ENCODE results near the gene CTIF.

The CTIF gene

DNA sequence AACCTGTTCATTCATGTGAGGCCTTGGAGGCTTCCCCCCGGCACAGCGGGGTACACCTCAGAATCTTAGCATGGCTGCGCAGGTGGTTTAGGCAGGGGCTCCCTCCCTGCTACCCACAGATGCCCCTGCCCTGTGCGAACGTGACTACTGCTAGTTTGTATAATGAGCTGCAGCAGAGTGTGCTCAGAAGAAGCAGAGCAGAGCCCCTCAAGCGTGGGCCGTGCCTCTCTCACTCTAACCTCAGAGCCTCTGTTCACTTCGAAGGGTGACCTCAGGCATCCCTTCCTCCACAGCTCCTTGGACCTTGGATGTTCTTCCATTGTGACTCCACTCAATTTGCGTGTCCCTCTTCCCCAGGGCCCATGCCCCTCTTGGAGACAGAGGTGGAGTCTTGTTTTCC is 161.6 kb downstream of the CTIF start:
- Histone ChIP-seq H3K4me1 (ENCODE audit: control insufficient read depth in 1 of 2, insufficient read depth in 2 of 2, low read length in 2 of 2) (no peaks in the 10 kb centered on the region), H3K9me3 (ENCODE audit: control insufficient read depth in 1 of 2, low read length in 2 of 2) (no peaks in the 10 kb centered on the region), H3K9ac (ENCODE audit: low read depth in 1 of 2, low read length in 2 of 2) (no peak overlapping the region), H3K36me3 (ENCODE audit: control insufficient read depth in 1 of 2, insufficient read depth in 2 of 2, low read length in 2 of 2) (no peaks in the 10 kb centered on the region), H3K27me3 (ENCODE audit: control insufficient read depth in 1 of 2, insufficient read depth in 2 of 2, low read length in 2 of 2) (no peaks in the 10 kb centered on the region), H3K27ac (ENCODE audit: low read depth, low read length) (no peak overlapping the region), H3K4me3 (ENCODE audit: low read depth in 1 of 2, low read length in 2 of 2) (no peak overlapping the region)

- no peaks in the 10 kb centered on the region for H3K36me3 ChIP-seq (ENCODE audit: control insufficient read depth in 1 of 2, insufficient read depth in 2 of 2, low read length in 2 of 2)
- H3K4me1 ChIP-seq (ENCODE audit: control insufficient read depth in 1 of 2, insufficient read depth in 2 of 2, low read length in 2 of 2), result no peaks in the 10 kb centered on the region
- H3K9me3 ChIP-seq (ENCODE audit: control insufficient read depth in 1 of 2, low read length in 2 of 2), result no peaks in the 10 kb centered on the region
- H3K9ac ChIP-seq (ENCODE audit: low read depth in 1 of 2, low read length in 2 of 2), result no peak overlapping the region
- no peaks in the 10 kb centered on the region for H3K27me3 ChIP-seq (ENCODE audit: control insufficient read depth in 1 of 2, insufficient read depth in 2 of 2, low read length in 2 of 2)
- H3K27ac ChIP-seq (ENCODE audit: low read depth, low read length), result no peak overlapping the region
- no peak overlapping the region for H3K4me3 ChIP-seq (ENCODE audit: low read depth in 1 of 2, low read length in 2 of 2)
Measured at GRCh38 chr18:48702346-48703027, 163.7 kb downstream of the CTIF start.

DNA sequence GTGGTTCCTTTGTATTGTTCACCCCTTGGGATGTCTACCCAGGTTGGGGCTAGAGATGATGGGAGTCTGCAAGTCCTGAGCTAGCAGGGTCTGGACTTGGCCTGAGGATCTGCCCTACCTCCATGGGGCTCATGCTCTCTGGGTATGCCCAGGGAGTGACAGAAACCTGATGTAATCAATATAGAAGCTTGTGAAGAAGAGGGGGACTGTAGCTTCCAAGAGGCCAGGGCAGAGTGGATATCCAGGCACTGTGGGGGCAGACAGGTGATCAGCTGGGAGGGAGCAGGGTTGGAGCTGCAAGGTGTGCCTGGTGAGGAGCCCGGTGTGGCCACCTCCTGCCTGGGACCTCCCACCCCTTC is 164.2 kb downstream of the CTIF start:
- no peaks in the 10 kb centered on the region for H3K36me3 ChIP-seq (ENCODE audit: control insufficient read depth in 1 of 2, insufficient read depth in 2 of 2, low read length in 2 of 2)
- H3K4me1 ChIP-seq (ENCODE audit: control insufficient read depth in 1 of 2, insufficient read depth in 2 of 2, low read length in 2 of 2), result no peaks in the 10 kb centered on the region
- H3K27me3 ChIP-seq (ENCODE audit: control insufficient read depth in 1 of 2, insufficient read depth in 2 of 2, low read length in 2 of 2), result no peaks in the 10 kb centered on the region
- H3K9me3 ChIP-seq (ENCODE audit: control insufficient read depth in 1 of 2, low read length in 2 of 2), result no peaks in the 10 kb centered on the region
- H3K4me3 ChIP-seq (ENCODE audit: low read depth in 1 of 2, low read length in 2 of 2), result no peak overlapping the region
- no peak overlapping the region for H3K27ac ChIP-seq (ENCODE audit: low read depth, low read length)
- no peak overlapping the region for H3K9ac ChIP-seq (ENCODE audit: low read depth in 1 of 2, low read length in 2 of 2)

DNA sequence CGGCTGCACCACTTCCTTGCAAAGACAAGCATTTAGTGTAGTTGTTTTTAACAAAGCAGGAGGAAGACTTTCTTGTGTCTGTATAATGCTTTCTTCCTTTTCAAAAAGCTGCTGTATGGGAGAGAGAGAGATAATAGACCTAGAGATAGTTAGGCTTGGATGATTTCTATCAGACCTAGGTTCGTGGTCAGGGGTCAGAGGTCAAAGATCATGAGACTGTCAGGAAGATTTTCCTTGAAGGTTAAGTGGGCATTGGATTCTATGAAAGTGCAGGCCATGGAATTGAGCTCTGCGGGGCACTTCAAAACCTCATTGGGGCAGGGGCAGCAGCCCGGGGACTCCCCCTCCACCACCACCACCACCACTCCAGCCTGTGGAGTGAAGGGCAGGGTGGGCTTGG is 164.6 kb downstream of the CTIF start:
- no peak overlapping the region for H3K9ac ChIP-seq (ENCODE audit: low read depth in 1 of 2, low read length in 2 of 2)
- no peak overlapping the region for H3K27ac ChIP-seq (ENCODE audit: low read depth, low read length)
- no peaks in the 10 kb centered on the region for H3K27me3 ChIP-seq (ENCODE audit: control insufficient read depth in 1 of 2, insufficient read depth in 2 of 2, low read length in 2 of 2)

DNA sequence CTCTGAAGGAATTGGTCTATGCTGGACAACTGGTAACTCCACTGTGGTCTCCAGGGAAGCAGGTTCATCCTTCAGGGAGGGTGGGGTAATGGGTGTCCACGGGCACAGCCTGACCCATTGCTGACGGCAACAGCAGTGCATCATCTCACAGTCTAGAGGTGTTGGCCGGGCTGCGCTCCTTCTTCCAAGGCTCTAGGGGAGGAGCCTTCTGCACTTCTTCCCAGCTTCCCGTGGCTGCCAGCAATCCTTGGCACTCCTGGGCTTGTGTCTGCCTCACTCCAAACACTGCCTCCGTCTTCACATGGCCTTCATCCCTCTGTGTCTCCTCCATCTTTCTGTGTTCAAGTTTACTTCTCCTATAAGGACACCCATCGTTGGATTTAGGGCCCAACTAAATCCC is 166.2 kb downstream of the CTIF start:
- H3K4me3 ChIP-seq (ENCODE audit: low read depth in 1 of 2, low read length in 2 of 2), result no peak overlapping the region
- H3K9ac ChIP-seq (ENCODE audit: low read depth in 1 of 2, low read length in 2 of 2), result no peak overlapping the region
- H3K4me1 ChIP-seq (ENCODE audit: control insufficient read depth in 1 of 2, insufficient read depth in 2 of 2, low read length in 2 of 2), result no peaks in the 10 kb centered on the region
- no peak overlapping the region for H3K27ac ChIP-seq (ENCODE audit: low read depth, low read length)
- no peaks in the 10 kb centered on the region for H3K27me3 ChIP-seq (ENCODE audit: control insufficient read depth in 1 of 2, insufficient read depth in 2 of 2, low read length in 2 of 2)
- H3K36me3 ChIP-seq (ENCODE audit: control insufficient read depth in 1 of 2, insufficient read depth in 2 of 2, low read length in 2 of 2), result no peaks in the 10 kb centered on the region
- no peaks in the 10 kb centered on the region for H3K9me3 ChIP-seq (ENCODE audit: control insufficient read depth in 1 of 2, low read length in 2 of 2)

More for the DNA sequence above, 164.6 kb downstream of the CTIF start:
- Histone ChIP-seq H3K4me3 (ENCODE audit: low read depth in 1 of 2, low read length in 2 of 2) (no peak overlapping the region), H3K9me3 (ENCODE audit: control insufficient read depth in 1 of 2, low read length in 2 of 2) (no peaks in the 10 kb centered on the region), H3K4me1 (ENCODE audit: control insufficient read depth in 1 of 2, insufficient read depth in 2 of 2, low read length in 2 of 2) (no peaks in the 10 kb centered on the region), H3K36me3 (ENCODE audit: control insufficient read depth in 1 of 2, insufficient read depth in 2 of 2, low read length in 2 of 2) (no peaks in the 10 kb centered on the region)

- no peak overlapping the region for H3K9ac ChIP-seq (ENCODE audit: low read depth in 1 of 2, low read length in 2 of 2)
- no peak overlapping the region for H3K27ac ChIP-seq (ENCODE audit: low read depth, low read length)
- no peaks in the 10 kb centered on the region for H3K4me1 ChIP-seq (ENCODE audit: control insufficient read depth in 1 of 2, insufficient read depth in 2 of 2, low read length in 2 of 2)
- no peaks in the 10 kb centered on the region for H3K36me3 ChIP-seq (ENCODE audit: control insufficient read depth in 1 of 2, insufficient read depth in 2 of 2, low read length in 2 of 2)
- H3K9me3 ChIP-seq (ENCODE audit: control insufficient read depth in 1 of 2, low read length in 2 of 2), result no peaks in the 10 kb centered on the region
- H3K27me3 ChIP-seq (ENCODE audit: control insufficient read depth in 1 of 2, insufficient read depth in 2 of 2, low read length in 2 of 2), result no peaks in the 10 kb centered on the region
- H3K4me3 ChIP-seq (ENCODE audit: low read depth in 1 of 2, low read length in 2 of 2), result no peak overlapping the region
Measured at GRCh38 chr18:48705531-48705930, 166.7 kb downstream of the CTIF start.

- Histone ChIP-seq H3K9me3 (ENCODE audit: control insufficient read depth in 1 of 2, low read length in 2 of 2) (no peaks in the 10 kb centered on the region), H3K27ac (ENCODE audit: low read depth, low read length) (no peak overlapping the region), H3K9ac (ENCODE audit: low read depth in 1 of 2, low read length in 2 of 2) (no peak overlapping the region), H3K36me3 (ENCODE audit: control insufficient read depth in 1 of 2, insufficient read depth in 2 of 2, low read length in 2 of 2) (no peaks in the 10 kb centered on the region), H3K4me1 (ENCODE audit: control insufficient read depth in 1 of 2, insufficient read depth in 2 of 2, low read length in 2 of 2) (no peaks in the 10 kb centered on the region), H3K4me3 (ENCODE audit: low read depth in 1 of 2, low read length in 2 of 2) (no peak overlapping the region), H3K27me3 (ENCODE audit: control insufficient read depth in 1 of 2, insufficient read depth in 2 of 2, low read length in 2 of 2) (no peaks in the 10 kb centered on the region)
Measured at GRCh38 chr18:48706731-48707130, 167.9 kb downstream of the CTIF start.

GRCh38 chr18:48707636-48708296 is 168.9 kb downstream of the CTIF start:
- no peak overlapping the region for H3K27ac ChIP-seq (ENCODE audit: low read depth, low read length)

GRCh38 chr18:48708807-48709206 is 170.0 kb downstream of the CTIF start:
- no peak overlapping the region for H3K9ac ChIP-seq (ENCODE audit: low read depth in 1 of 2, low read length in 2 of 2)
- no peak overlapping the region for H3K4me3 ChIP-seq (ENCODE audit: low read depth in 1 of 2, low read length in 2 of 2)
- H3K4me1 ChIP-seq (ENCODE audit: control insufficient read depth in 1 of 2, insufficient read depth in 2 of 2, low read length in 2 of 2), result no peaks in the 10 kb centered on the region
- no peaks in the 10 kb centered on the region for H3K9me3 ChIP-seq (ENCODE audit: control insufficient read depth in 1 of 2, low read length in 2 of 2)
- H3K27me3 ChIP-seq (ENCODE audit: control insufficient read depth in 1 of 2, insufficient read depth in 2 of 2, low read length in 2 of 2), result no peaks in the 10 kb centered on the region
- H3K36me3 ChIP-seq (ENCODE audit: control insufficient read depth in 1 of 2, insufficient read depth in 2 of 2, low read length in 2 of 2), result no peaks in the 10 kb centered on the region
- H3K27ac ChIP-seq (ENCODE audit: low read depth, low read length), result no peak overlapping the region

More at GRCh38 chr18:48707636-48708296, 168.9 kb downstream of the CTIF start:
- Histone ChIP-seq H3K36me3 (ENCODE audit: control insufficient read depth in 1 of 2, insufficient read depth in 2 of 2, low read length in 2 of 2) (no peaks in the 10 kb centered on the region), H3K27me3 (ENCODE audit: control insufficient read depth in 1 of 2, insufficient read depth in 2 of 2, low read length in 2 of 2) (no peaks in the 10 kb centered on the region), H3K9me3 (ENCODE audit: control insufficient read depth in 1 of 2, low read length in 2 of 2) (no peaks in the 10 kb centered on the region), H3K9ac (ENCODE audit: low read depth in 1 of 2, low read length in 2 of 2) (no peak overlapping the region), H3K4me3 (ENCODE audit: low read depth in 1 of 2, low read length in 2 of 2) (no peak overlapping the region), H3K4me1 (ENCODE audit: control insufficient read depth in 1 of 2, insufficient read depth in 2 of 2, low read length in 2 of 2) (no peaks in the 10 kb centered on the region)

- no peaks in the 10 kb centered on the region for H3K27me3 ChIP-seq (ENCODE audit: control insufficient read depth in 1 of 2, insufficient read depth in 2 of 2, low read length in 2 of 2)
- H3K4me1 ChIP-seq (ENCODE audit: control insufficient read depth in 1 of 2, insufficient read depth in 2 of 2, low read length in 2 of 2), result peaks cover 0 to 1% of the 10 kb centered on the region in 2 donors
- H3K36me3 ChIP-seq (ENCODE audit: control insufficient read depth in 1 of 2, insufficient read depth in 2 of 2, low read length in 2 of 2), result no peaks in the 10 kb centered on the region
- no peak overlapping the region for H3K27ac ChIP-seq (ENCODE audit: low read depth, low read length)
- no peak overlapping the region for H3K4me3 ChIP-seq (ENCODE audit: low read depth in 1 of 2, low read length in 2 of 2)
- no peak overlapping the region for H3K9ac ChIP-seq (ENCODE audit: low read depth in 1 of 2, low read length in 2 of 2)
- no peaks in the 10 kb centered on the region for H3K9me3 ChIP-seq (ENCODE audit: control insufficient read depth in 1 of 2, low read length in 2 of 2)
Measured at GRCh38 chr18:48709371-48710062, 170.7 kb downstream of the CTIF start.
